ENCODE results near the gene JOSD1.

Gene JOSD1

DNA sequence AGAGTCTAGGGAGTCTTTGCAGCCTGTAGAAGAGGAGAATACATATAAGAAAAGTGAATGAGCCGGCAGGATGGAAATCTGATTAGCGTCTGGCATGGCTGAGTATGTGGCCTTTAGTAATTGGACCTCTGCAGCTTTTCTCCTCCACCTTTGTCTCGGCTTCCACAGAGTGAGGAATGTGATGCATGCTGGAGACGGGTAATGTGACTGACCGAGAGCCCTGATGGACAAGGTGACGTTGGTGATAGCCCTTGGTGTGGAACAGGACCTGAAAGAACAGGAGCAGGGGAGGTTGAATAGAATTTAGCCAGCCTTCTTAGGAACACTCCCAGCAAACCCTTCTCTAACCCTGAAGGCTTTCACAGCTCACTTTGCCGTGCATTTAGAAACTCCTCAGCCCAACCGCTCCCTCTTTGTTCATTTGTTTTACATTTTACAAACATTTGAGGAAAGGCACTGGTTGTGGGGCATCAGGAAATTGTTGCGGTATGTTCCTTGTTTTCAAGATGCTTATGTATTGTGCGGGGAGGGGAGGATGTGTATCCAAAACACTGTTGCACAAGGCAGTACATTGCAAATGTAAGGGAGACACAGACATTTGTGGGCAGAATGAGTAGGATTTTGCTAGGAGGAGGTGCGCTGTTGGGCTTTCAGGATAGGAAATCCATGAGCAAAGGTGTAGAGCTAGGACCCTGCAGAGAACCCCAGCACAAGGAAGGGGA lies 11.9 kb upstream of the JOSD1 start:
- peak; percentile 79 for DNase-seq (ENCODE audit: low read depth, low spot score)

DNA sequence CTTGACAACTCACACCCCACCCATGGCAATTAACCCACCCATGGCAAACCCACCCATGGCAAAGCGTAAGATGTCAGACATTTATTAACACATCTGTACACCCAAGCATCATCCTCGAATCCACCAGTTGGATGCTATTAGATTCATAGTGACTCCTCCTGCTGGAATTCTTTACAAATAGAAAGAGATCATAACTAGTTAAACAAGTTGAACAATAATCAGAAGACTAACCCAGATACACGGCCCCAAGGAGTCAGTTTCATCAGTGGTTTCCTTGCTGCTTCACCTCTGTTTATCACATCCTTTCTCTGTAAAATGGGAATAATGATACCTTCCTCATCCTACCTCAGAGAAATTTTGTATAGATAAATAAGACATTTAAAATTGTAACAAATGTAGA lies 10.1 kb upstream of the JOSD1 start:
- DNase-seq (ENCODE audit: low read depth, low spot score), result no peak

DNA sequence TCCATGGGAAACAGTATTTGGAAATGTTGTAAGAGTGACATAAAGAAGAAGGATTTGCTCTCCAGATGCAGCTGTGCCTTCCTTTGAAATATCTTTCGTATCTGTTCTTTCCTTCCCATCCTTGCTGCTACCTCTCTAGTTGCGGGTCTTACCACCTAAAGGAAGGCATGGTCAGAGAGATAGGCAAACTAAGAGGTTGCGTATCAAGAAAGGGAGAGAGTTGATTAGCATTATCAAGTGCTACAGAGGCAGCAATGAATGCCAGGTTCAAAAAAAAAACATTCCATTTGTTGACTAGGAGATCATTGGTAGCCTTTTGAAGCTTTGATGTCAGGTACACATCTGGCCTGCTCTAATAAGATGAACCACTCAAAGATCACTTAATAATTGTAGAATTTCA lies 9.6 kb upstream of the JOSD1 start:
- DNase-seq (ENCODE audit: low read depth, low spot score), result no peak

DNA sequence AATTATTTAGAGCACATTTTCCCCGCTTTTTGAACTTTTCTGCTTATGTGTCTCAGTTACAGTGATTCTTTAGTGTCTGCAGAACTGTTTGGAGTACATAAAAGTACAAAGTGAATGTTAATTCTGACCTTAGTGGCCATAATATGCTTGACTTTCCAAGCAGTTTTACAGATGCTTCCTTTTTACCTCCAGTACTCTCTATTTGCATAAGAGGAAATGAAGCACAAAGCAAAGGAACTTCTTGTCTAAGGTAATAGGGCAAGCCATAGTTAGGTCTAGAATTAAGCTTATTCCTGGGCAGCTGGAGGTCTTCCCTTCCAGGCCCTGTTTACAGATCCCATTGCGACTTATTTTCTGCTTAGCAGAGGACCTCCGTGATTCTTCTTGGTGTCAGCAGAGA lies 8.6 kb upstream of the JOSD1 start:
- no peak for DNase-seq (ENCODE audit: low read depth, low spot score)

DNA sequence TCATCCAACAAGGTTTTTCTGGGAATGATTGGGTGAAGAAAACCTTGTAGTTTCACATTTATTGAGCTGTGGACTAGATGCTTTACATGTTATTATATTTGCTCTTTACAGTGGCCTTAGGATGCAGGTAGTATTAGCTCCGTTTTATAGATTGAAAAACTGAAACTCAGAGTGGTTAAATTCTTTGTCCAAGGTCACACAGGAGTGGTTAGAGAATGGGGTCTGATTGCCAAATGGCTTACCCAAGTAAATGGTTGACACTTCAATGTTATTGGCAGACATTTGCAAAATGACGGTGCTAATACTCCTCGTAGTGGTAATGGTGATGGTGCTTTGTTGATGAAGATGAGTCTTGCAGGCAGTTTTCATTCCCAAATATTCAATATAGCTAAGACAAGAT lies 7.2 kb upstream of the JOSD1 start:
- DNase-seq (ENCODE audit: low read depth, low spot score), result no peak

DNA sequence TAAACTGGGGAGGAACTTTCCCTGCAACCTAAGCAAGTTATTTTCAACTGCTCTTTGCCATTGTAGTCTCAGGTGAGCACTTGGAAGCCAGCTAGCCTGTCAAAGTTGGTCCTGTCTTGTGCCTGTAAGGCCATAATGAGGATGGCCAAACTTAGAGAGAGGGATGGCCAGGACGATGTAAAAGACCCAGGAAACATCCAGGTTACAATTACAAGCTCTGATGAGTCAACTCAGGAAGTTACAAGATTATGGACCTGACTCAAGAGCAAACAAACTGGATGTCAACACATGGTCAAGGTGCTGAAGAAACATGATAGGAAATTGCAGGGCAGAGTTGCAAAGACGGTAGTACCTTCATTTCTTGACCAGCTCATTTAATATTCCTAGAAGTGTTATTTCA lies 6.6 kb upstream of the JOSD1 start:
- DNase-seq (ENCODE audit: low read depth, low spot score), result no peak

DNA sequence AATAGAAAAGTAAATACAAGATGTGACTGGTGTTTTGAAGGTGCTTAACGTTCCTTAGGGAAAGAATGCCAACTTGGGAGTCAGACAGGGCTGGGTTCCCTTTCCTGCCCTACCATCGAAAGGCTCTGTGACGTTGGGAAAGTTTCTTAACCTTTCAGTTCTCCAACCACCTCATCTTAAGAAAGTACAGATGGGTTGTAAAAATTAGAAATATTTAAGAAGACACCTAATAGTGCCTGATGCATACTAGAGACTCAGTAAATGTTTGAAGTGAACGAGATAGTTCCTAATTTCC lies 6.1 kb upstream of the JOSD1 start:
- DNase-seq (ENCODE audit: low read depth, low spot score), result no peak

DNA sequence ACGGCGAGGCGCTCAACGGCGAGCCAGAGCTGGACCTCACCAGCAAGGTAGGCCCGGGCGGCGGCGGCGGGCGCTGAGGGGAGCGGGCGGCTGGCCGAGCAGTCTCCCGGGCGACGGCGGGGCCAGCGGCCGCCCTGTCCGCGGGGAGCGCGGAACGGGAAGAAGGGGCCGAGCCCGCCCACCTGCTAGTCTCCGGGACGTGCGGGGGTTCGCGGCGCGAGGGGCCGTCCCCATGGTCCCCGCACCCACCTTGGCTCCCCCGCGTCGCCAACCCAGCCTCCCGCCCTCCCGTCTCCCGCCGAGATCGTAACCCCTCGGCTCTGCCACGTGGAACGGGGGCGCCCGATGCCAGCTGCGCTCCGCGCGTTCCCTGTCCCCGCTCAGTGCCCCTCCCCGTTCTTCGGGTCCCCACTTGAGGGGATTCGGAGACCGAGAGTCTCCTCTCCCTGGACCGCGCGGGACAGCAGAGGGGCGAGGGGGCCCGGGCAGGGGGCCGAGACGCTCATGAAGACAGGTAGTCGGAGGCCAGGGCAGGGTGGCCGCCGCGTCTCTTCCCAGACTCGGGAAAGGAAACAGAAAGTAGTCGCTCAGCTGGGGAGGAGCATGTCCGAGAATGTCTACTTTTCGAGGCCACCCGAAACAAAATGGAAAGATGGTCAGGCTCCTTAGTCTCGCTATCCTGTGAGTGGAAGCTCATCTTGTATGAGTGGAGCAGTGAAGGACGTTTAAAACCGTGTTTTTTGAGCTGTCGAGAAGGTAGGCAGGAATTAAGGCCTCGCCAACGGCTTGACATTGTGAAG lies 5.6 kb upstream of the JOSD1 start:
- DNase-seq (ENCODE audit: low read depth, low spot score), result peak; percentile 36

DNA sequence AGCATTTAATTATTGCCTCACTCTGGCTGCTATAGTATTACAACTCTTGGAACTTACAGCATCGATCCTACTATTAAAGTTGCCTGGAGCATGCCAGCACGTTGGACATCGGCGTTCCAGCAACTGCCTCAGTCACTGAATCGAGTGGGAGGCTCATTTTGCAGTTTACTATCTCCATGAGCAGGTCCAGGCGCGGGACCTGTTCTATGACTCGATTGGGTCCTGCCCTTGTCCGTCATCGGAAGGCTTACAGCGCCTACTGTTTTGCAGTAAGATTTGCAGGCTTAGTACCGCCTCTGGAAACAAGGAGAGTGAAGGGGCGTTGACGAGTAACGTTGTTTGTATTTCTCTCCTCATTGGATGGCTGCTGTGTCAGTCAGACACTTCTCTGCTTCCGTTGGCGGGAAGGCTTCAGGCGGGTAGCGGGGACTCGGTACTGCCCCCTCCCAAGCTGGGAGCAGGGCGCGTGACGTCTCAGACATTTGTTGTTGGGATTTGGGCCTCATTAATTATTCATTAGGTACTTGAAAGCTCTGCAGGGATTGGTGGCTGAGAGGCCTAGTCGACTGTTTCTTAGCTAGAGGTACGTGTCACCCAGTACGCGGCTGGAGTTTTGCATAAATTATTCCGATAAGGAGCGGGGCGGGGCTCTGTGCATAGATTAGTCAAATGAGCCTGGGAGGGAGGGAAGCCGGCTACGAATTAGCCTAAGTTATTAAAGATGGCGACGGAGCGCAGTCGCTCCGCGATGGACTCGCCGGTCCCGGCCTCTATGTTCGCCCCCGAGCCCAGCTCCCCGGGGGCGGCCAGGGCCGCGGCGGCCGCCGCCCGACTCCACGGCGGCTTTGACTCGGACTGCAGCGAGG lies 4.7 kb upstream of the JOSD1 start, which contains the start of gene GTPBP1:
TSS of gene GTPBP1 (plus strand) at position 710 of the 866 bp plus-strand sequence. CDS start at position 722, 12 bp downstream.
- peak; percentile 100 for DNase-seq (ENCODE audit: low read depth, low spot score)

DNA sequence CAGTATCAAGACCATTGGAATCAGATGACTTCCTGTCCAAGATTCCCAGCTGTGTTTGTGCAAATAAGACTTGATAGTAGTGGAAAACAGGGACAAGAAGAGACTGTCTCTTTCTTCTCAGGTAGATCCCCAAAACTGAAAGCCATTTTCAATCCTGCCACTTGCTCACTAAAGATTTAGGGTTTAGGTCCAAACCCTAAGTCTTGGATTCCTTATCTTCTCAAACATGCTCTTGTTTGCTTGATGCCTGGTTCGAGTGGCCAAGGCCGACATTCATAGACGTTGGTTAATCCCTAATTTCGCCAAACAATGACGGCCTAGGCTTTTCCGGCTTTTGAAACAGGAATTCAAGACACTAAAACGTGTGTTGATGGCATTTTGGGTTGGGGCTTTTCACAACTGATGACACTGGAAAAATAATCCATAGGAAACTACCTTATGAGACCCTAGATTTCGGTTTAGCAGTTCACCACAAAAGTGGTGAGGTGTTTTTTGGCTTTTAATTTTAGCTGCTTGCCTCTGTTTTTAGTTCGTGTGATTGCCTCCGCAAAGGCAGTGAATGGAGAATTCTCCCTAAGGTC lies 4.0 kb upstream of the JOSD1 start:
- DNase-seq (ENCODE audit: low read depth, low spot score), result no peak

DNA sequence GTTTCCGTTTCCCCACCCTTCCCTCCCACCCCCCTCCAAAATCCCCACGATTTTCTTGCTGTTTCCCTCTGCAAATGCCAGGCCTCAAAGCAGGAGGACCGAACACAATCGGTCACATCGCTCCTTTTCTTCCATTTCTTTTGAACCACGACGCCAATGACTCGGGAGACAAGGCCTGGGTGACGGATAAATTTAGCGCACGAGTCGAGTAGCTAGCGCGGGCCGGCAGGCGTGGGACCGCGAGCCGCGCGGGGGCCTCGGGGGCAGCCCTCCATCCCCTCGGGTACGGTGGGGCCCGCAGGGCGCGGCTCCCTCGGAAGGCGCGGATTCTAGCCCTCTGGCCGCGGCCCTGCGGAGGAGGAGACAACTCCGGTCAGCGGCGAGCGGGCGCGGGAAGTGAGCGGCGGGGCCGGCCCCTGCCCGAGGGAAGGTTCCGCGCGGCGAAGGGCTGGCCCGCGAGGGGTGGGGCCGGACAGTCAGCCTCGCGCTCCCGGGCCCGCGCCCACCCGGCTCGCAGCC lies 414 bp downstream of the JOSD1 start:
- DNase-seq (ENCODE audit: low read depth, low spot score), result no peak

DNA sequence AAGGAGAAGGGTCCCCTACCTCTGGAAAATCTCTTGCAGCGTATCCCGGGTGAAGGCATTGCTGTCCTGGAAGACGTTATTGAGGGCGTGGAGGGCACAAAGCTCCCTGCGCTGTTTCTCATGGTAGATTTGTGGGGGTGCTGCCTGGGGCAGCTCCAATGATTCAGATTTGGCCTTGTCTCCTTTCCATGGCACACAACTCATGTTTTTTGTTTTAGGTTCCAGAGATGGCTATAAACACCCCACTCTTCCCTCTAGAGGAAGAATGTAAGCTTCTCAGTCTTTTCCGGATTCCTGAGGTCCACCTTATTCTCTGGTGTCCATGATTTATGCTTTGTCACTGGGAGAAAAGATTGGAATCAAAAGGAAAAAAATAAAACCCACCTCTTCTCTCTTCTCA lies 959 bp downstream of the JOSD1 start:
- DNase-seq (ENCODE audit: low read depth, low spot score), result peak; percentile 16

DNA sequence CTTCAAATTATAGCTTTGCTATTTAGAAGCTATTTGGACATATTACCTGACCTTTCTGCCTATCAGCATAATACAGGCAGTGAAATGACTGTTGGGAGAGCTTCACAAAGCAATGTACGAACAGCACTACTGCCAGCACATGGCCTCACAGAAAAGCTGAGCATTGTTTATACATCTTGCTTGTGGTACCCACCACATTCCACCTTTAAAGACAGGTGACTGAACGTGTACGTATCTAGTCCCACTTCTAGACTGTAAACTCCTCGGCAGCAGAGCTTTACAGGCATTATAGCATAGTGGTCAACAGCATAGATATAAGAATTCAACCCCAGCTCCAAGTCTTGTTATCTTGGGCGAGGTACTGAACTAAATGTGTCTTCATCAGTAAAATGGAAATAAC lies 1.6 kb downstream of the JOSD1 start:
- DNase-seq (ENCODE audit: low read depth, low spot score), result no peak

DNA sequence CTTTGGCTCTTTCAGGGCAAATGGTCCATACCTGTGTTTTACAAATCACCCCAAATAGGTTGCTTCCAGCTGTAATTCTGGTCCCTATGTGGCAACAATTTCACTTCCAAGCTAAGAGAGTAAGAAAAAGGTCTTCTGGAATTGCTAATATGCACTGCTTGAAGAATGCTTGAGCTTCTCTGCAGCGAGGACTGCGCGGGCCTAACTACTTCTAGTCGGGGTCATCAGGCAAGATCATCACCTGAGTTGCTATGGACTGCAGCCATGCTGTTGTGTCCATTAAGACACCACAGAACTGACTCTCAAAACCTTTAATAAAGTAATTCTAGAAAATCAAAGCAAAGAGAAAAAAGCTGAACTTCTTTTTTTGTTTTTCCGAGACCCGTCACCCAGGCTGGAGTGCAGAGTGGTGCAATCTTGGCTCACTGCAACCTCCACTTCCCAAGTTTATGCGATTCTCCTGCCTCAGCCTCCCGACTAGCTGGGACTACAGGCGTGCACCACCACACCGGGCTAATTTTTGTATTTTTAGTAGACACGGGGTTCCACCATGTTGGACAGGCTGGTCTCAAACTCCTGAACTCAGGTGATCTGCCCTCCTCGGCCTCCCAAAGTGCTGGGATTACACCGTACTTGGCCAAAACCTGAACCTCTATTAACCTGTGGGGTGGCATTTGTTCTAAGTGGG lies 2.2 kb downstream of the JOSD1 start:
- no peak for DNase-seq (ENCODE audit: low read depth, low spot score)

DNA sequence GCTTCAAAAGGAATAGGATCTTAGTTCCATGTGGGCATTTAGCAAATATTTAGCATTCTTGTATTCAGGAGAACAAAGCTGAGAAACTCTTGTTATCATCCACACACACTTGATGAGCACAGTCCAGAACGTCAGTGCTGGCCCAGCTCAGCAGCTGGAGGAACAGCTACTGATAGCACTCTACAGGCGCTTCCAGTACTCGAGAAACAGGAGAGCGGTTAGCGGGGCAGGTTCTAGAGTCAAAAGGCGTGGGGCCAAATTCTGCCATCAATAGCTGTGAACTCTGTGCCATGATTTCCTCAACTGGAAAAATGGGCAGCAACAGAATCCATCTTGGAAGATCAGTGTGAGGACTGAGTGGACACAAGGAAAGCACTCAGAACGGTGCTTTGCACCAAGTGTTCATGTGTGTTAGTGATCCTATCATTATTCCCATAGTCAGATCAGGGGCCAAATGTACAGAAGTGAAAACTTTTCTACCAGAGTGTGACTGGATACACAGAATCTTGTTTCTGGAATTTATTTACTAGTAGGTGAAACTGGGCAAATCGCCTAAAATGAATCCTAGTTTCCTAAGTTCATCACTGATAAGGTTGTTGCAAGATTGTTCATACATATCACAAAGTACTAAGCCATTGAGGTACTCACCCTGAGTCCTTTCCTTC lies 3.2 kb downstream of the JOSD1 start:
- DNase-seq (ENCODE audit: low read depth, low spot score), result peak; percentile 14

DNA sequence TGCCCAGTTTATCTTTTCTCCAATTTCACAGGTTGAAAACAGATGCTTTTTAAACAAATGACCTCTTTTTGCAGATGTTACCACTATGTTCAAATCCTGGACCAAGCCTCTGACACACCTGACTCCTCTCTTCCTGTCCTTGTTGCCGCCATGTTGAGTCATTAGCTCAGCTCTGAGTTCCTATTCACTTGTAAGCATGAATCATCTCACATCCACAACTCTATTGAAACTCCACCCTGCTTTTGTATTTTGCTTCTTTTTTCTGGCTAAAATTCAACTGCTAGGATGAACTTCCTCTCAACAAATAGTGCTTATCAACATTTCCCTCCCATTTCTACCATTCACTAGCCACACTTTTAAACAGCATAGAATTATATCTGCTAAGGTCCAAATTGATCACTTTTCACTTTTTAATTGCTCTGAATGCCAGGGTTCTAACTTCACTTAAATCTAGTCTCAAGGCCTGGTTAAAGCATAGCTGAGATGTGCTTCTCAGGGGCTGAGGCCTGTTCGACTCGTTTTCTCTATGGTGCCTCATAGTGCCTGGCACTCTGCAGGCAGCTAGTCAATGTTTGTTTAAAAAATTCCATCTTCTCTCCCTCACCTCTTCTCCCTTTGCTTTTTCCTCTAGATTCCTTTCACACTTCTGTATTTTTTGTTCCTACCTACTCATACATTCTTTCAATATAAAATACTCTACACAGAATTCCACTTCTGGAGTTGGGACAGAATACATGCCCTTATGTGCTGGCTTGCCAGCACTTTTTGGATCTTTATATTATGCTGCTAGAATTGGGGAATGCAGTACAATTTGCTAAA lies 3.9 kb downstream of the JOSD1 start:
- no peak for DNase-seq (ENCODE audit: low read depth, low spot score)

DNA sequence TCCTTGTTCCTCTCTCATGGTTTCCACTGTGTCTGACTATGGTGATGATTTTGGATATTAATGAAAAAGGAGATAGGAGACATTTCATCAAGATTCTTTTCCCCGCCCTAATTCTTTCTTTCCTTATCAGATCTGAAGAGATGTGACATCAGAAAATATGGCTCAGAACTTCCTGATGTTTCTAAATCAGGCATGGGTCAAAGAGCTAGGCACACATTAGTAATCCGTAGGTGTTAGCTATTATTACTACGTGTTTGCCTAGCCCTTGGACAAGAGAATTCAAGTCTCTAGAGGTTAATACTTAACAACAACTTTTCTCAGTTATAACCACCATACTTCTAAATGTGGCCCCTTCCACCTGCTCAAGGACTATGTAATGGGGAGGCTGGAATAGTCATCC lies 5.8 kb downstream of the JOSD1 start:
- DNase-seq (ENCODE audit: low read depth, low spot score), result no peak

DNA sequence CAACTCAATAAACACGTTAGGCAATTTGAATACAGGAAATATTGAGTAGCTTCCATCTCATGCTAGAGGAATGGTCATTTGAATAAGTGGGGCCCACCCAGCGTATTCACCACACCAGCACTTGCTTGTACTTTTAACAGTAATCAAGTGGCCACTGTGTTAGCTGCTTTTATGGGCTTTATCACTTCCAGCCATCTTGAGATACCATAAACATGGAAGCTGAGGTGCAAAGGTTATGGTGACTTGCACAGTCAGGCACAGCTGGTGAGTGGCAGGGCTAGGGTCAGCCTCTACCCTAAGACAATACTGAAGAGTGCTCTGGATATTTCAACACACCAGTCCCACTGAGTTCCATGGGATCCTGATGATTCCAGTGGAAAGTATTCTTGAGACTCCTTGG lies 6.7 kb downstream of the JOSD1 start:
- DNase-seq (ENCODE audit: low read depth, low spot score), result no peak

DNA sequence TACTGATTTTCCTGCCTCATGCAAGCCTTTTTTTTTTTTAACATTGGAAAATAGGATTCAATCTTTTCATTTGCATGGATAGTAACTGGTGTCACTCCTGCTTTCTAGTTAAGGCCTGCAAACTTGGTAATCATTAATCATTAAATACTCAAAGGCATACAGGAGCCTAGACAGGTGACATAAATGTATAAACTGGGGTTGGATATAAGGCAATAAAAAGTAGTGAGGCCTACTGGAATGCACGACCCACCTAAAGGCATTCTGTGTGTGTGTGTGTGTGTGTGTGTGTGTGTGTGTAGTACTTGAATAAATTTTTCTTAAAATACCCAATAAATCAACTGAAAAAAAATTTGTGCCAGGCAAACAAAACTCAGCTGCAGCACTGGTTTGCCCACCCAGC lies 11.1 kb downstream of the JOSD1 start:
- DNase-seq (ENCODE audit: low read depth, low spot score), result no peak

DNA sequence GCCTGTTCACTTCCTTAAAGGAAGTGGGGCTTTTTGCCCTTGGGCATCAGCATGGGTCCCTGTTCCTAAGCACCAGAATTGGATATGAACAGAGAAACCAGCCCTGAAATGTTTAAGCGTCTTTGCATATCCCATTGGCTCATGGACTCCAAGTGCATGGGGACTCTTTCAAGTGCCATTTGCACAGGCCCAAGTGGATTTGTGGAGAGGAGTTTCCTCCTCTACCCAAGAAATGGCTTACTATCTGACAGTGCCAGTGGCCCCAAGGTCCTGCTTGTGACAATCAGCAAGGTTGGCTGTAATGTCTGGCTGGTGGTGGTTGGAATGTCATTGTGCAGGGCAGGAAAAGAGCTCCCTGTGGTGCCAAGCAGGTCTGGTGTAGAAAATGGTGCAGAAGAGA lies 15.0 kb downstream of the JOSD1 start:
- no peak for DNase-seq (ENCODE audit: low read depth, low spot score)
